Islet of Langerhans (tissue), 1 donor: ENCODE measurements around the gene PLA2G4F.

Experiments
- FAIRE-seq: peaks from one replicate; lab custom pipeline; 2011; peaks lifted over from hg19 to GRCh38; lab: Jason Lieb, UNC

PLA2G4F gene

DNA sequence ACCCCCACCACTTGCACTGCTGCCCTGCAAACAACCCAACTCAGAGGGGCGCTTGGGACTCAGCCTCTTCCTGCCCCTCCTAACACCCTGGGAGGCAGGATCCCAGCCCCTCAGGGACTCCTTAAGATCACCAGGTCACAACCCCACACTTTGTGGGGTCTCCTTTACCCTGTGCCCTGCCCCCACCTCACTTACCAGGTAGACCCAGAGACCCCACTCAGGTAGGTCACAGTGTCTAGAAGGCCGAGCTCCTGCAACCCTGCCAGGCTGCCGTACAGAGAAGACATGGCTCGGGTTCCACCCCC lies 9.1 kb downstream of the PLA2G4F start:
- no peak for FAIRE-seq

- no peak for FAIRE-seq
Observed at GRCh38 chr15:42146551-42147430, 9.6 kb downstream of the PLA2G4F start.

GRCh38 chr15:42145546-42146455 lies 10.6 kb downstream of the PLA2G4F start:
- no peak for FAIRE-seq

DNA sequence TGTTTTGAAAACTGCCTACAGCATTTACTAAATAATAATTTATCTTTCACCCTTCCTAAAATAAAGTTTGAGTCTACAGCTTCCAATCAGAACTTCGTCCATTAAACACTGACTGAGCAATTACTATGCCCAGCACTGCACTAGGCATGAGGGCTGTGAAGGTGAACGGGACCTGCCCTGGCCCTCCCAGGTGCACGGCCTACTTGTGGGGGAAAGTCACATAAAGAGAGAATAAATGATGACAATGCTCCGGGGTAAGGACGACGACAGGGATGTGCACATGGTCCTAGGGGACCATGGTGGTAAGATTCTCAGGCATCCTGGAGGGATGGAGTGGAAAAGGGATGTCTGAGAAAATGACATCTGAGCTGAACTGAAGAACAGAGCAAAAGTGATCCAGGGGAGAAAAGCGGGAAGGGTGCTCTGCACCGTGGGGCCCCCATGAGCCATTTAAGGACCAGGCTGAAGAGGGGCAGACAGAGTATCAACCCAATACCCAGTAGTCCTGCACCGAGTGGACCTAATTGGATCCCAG lies 11.5 kb downstream of the PLA2G4F start:
- FAIRE-seq, result no peak

DNA sequence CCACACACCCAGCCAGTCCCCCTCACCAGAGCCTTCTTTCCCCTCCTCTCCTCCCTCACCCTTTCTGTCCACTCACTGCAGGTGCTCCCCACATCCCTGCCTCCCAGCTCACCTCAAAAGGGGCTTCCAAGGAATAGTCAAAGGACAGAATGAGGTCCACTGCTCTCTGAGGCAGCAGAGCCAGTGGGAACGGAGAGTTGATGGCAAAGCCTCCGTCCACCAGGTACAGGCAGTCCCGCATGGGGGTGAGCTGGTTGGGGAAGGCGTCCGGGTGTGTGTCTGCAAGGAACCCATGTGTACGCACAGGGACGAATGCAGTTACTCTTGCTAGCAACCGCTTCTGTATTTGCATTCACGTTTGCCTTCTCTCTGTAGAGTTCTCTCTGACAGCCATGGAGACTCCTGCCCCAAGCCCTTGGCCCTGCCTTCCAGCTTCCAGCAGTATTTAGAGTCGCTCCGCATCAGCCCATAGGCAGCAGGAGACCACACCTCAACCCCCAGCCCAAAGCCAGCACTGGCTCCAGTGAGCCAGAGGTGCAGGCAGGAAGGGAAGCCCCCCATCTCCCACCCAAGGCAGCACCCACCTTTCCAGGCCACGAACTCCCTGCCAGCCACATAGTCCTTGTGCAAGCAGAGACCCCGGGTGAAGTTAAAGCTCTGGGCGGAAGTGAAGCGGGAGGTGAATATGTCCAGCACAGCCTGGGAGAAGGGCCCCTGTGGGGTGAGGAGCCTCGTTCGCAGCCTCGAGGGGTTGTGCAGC lies 12.4 kb downstream of the PLA2G4F start:
- FAIRE-seq, result no peak

- no peak for FAIRE-seq
Observed at GRCh38 chr15:42143356-42143755, 13.1 kb downstream of the PLA2G4F start.

DNA sequence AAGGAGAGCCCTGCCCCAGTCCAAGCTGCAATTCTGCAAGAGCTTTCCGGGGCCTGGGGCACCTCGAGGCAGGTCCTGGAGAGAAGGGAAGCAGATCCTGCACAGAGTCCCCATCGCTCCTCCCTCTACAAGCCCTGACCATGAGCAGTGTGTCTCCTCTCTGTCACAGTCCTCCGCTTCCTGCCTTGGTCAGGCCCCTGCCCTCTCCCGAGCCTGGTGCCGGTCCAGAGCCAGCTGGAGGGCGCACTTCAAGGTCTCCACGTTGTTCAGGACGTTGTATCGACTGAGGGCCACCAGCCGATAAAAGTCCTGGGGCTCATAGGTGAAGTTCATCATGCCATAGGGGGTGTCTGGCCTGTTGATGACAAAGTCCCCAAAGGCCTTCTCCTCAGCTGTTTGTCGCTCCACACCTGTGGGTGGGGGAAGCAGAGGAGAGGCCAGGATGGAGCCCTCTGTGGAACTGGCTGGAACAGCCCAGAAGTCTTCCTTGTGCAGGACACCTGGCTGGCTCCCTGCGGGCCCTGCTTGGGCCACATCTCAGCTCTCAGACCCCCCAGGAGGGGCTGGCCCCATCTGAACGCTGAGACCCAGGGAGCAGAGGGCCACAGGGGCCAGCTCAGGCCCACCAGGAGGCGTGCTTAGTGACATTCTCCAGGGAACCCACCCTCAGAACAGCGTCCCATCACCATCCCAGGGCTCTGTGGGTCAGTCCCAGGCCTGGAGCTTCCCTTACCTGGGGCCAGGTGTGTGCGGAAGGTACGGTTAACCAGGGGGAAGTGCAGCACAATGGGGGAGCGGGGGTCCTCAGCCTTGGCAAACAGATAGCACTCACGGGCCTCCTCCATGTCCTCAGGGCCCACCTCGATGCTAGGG lies 14.4 kb downstream of the PLA2G4F start:
- FAIRE-seq, result no peak

GRCh38 chr15:42141246-42141645 lies 15.2 kb downstream of the PLA2G4F start:
- FAIRE-seq, result no peak

- FAIRE-seq, result no peak
Observed at GRCh38 chr15:42140383-42141070, 15.9 kb downstream of the PLA2G4F start.

DNA sequence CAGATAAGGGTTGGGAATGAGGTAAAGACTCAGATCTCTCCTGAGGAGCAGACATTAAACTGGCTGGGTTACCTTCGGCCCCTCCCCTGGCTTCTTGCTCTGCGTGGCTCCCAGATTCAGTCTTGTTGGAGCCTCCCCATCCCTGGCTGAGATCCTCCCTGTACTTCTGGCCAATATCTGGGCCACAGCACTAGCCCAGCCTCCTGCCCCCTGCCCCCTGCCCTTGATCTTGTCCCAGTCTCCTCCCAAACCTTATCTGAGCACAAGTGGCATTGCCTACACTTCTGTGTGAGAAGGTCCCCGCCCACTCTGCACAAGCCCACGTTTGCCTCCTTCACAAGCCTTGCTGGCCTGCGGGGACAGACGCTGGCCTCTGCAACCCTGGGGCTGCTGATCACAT lies 16.8 kb downstream of the PLA2G4F start:
- no peak for FAIRE-seq

DNA sequence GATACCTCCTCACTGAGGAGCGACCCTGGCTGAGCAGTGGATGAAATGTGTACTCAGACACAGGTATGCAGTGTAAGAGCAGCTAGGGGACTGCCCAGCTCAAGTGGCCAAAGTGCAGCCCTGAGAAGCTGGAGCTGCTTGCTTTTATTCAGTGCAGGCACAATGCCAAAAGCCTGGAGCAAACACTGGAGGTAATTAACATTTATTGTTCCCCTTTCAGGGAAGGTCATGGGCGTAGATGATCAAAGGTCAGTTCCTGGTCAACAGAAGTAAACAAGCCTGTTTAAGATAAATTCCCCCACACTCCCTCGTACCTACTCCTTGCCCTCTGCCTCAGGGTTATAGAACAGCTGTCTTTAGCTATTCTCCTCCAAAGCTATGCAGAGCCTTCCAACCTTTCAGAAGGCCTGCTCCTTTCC lies 17.5 kb downstream of the PLA2G4F start:
- FAIRE-seq, result no peak

DNA sequence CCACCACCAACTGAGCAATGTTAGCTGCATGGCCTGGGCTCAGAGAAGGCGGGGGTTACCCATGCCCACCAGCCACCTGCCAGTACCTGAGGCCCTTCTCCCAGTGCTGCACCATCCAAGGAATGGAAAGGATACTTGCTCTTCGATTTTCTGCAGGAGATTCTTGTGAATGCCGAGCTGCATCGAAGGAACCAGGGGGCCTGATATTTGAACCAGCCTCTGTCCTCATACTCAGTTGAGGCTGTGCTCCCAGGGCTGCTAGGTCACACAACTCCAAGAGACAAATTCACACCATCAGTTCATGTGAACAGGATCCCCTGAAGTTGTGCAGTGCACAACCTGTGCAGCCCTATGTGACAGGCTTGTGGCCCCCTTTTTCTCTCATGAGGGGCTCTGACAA lies 18.0 kb downstream of the PLA2G4F start:
- FAIRE-seq, result no peak

- peak; percentile 60 for FAIRE-seq
Observed at GRCh38 chr15:42137461-42138261, 18.8 kb downstream of the PLA2G4F start.

DNA sequence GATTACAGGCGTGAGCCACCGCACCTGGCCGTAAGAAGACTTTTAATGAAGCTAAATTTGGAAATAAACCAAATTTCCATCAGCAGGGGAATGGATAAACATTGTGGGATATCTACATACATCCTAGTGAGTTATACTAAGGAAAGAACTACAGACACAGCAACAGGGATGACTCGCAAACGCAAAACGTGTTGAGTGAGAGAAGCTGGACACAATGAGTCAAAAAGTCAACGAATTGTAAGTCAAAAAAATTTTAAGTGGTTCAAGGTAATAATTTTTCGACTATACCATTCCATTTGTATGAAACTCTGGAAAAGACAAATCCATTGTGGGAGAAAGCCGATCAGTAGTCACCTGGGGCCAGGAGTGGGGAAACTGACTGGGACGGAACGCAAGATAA lies 19.9 kb downstream of the PLA2G4F start:
- FAIRE-seq, result no peak

DNA sequence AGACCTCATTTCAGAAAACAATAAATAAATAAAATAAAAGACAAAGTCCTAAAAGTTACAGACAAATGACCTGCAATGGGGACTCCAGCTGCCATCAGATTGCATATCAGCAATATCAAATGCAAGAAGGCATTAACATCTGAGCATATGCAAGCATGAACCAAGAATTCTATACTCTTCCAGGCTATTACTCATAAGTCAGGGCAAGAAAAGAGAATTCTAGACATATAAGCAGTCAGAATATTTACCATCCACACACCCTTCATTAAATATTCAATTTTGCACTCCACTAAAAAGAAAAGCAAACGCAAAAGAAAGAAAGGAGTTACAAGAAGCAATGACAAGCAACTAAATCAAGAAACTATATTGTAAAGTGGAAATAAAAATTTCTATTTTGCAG lies 21.1 kb downstream of the PLA2G4F start:
- FAIRE-seq, result no peak

DNA sequence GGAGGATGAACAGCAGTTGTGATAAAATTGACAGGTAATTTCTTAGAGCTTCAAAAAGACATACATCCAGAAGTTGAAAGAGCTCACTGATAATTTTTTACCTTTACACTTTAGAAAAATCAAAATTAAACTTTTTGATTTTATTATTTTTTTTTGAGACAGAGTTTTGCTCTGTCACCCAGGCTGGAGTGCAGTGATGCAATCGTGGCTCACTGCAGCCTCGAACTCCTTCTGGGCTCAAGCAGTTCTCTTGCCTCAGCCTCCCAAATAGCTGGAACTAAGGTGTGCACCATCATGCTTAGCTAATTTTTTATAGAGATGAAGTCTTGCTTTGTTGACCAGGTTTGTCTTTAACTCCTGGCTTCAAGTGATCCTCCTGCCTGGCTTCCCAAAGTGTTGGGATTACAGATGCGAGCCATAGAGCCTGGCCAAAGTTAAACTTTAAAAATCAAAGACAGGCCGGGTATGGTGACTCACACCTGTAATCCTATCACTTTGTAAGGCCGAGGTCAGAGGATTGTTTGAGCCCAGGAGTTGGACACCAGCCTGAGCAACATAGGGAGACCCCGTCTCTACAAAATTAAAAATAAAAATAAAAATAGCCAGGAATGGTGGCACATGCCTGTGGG lies 21.7 kb downstream of the PLA2G4F start:
- FAIRE-seq, result no peak

DNA sequence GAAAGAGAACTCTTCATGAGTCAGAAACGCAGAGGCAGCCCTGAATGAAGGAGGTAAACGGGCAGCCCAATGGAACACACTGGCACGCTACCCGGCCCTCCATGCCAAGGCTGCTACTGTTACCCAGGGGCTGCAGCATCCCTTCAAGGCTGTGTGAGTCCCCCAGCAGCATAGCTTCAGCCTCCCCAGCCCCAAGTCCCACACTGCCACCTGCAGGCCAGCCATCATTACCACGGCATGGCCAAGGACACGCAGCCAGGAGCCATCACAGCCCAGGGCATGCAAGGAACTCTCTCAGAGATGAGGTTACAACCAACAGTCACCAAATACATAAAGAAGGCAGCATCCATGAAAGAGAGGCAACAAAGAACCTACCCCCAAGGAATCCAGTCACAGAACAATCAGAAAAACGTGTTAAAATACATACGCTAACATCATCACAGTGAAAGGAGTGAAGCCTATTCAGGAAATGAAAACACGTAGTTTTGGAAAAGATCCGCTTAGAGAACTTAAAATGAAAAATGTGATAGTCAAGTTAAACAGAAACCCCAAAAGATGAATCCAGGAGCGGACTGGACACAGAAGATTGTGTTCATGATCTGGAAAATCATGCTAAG lies 22.4 kb downstream of the PLA2G4F start:
- no peak for FAIRE-seq

GRCh38 chr15:42133356-42133755 lies 23.1 kb downstream of the PLA2G4F start:
- no peak for FAIRE-seq
